Measurements from ENCODE around the gene COL6A2. TPM values are rescaled to one million over a fixed set of nuclear protein-coding genes. Genes with fewer than 3 reads are reported as not detected.

The COL6A2 gene
- total RNA-seq, 1 donor from 2014 or later: 1.2 TPM

DNA sequence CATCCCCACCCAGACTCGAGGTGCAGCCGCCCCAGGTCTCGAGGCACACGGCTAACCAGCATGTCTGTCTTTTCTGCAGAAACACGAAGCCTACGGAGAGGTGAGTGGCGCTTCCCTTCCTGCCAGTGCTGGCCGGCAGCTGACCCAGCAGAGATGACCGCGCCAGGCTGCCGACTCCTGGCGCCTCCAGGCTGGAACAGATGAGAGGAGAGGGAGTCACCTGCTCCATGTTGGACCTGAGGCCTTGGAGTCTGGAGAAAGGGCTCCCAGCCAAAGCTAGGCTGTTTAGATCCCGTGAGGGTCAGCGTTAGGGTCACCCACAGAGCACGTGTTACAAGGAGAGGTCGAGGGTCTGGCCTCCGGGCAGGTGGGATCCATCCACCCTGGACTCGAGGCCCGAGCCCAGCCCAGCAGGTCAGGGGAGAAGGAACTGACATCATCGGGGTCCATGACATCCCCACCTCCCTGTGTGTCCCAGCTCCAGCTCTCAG lies 14.9 kb downstream of the COL6A2 start:
- no peak for DNase-seq (ENCODE audit: low read depth, low spot score)

DNA sequence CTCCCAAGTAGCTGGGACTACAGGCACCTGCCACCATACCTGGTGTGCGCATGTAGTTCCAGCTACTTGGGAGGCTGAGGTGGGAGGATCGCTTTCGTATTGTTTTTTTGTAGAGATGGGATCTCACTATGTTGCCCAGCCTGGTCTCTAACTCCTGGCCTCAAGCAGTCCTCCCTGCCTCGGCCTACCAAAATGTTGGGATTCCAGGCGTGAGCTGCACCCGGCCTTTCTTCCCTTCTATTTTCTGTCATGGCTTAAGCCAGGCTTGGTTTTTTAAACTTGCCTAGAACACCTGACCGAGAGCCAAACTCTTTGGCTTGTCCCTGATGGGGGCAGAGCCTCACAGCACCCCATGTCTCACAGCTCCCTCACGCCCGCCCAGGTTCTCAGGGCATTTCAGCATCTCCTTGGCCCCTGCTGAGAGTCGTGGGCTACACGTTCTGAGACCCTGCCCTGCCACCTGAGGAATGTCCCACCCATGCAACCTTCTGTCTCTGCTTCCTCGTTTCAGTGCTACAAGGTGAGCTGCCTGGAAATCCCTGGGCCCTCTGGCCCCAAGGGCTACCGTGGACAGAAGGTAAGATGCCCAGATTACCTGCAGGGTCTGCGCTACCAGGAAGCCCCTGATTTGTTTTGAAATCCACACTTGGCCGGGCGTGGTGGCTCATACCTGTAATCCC lies 15.7 kb downstream of the COL6A2 start:
- no peak for DNase-seq (ENCODE audit: low read depth, low spot score)

DNA sequence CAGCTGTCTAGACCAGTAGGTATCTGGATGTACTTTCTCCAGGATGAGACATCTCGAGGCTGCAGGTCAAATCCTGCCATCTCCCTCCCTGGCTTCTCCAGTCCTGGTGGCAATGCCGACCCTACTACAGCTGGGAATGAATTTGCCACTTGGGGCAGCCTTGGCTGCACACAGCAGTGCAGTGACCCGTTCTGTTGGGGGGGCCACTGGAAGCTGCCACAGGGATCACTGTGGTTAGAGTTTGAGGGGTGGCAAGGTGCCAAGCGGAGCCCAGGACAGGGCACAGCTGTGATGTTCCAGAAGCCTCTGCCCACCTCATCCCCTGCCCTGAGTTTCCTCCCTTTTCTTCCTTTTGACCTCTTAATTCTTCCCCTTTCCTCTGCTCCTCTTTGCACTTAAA lies 17.1 kb downstream of the COL6A2 start:
- no peak for DNase-seq (ENCODE audit: low read depth, low spot score)

DNA sequence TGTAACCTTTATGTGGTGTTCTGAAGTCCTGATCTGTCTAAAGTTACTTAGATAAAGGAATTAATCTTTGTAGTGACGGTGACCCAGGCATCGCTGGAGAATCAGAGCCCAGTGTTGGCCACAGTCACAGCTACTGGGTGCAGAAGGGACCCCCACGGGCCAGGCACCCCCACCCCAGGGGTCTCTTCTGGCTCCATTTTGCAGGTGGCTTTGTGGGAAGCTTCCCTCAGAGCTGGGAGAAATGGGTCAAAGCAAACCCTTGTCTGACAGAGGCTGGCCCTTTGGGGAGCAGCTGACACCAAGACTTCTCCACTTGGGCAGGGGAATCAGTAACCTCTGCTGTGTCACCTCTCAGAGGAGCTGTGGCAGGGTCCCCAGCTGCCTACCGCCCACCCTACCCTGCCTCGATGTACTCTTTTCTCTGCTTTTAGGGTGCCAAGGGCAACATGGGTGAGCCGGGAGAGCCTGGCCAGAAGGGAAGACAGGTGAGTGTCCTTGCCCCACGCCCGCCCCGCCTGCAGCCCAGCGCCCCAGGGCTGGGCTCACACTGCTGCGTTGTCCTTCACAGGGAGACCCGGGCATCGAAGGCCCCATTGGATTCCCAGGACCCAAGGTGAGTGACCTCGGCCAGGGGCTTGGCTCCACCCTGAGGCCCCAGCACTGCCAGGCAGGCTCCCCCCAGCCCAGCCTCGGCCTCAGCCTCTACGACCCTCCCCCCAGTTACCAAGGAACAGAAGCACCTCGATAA lies 17.7 kb downstream of the COL6A2 start:
- no peak for DNase-seq (ENCODE audit: low read depth, low spot score)

DNA sequence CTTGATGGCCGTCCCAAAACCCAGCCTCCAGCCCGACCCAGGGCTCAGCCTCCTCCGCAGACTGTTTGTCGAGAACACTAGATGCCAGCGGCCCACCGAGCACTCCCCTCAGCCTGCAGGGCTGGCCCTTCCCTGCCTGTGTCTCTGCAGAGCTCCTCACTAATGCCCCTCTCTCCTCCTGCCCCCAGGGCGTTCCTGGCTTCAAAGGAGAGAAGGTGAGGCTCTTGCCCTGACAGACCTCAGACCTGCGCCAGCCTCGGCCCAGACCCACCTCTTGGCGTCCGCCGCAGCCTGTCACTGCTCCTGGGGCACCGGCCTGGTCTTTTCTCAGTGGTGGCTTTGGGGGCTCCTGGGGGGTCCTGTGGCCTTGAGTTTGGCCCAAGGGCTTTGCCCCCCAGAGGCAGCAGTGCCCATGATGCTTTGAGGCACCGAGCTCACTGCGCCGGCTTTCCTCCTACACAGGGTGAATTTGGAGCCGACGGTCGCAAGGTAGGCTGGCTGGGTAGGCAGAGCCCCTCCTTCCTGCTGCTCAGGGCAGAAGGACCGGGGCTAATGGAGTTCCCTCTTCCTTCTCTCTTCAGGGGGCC lies 18.4 kb downstream of the COL6A2 start:
- DNase-seq (ENCODE audit: low read depth, low spot score): no peak

DNA sequence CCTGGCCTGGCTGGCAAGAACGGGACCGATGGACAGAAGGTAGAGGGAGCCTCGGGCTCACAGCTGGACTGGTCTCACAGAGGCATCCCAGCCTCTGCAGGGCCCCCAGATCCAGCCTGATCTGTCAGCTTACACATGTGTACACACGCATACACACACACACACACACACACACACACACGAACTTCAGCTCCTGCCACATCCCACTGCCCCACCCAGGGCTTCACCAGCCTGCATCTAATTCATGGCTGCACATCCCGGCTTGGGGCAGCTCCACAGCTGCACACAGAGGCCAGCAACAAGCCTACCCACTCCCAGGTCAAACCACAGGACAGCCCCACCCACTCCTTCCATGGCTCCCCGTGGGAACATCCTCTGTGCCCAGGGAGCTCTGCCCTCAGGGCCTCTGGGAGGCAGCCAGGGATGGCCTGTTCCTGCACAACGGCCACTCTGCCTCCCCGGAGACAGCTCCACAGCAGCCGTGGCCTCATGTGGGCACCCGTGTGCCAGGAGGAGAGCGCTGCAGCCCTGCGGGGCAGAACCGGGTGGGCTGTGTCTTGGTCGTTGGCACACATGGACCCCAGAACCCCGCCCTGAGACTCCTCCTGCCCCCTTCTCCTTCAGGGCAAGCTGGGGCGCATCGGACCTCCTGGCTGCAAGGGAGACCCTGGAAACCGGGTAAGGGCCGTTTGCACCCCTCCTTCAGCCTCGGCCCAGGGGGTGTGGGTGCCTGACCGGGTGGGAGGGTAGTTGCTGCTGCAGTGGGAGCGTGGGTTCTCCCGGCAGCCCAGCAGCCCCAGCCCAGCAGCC lies 19.1 kb downstream of the COL6A2 start:
- no peak for DNase-seq (ENCODE audit: low read depth, low spot score)

DNA sequence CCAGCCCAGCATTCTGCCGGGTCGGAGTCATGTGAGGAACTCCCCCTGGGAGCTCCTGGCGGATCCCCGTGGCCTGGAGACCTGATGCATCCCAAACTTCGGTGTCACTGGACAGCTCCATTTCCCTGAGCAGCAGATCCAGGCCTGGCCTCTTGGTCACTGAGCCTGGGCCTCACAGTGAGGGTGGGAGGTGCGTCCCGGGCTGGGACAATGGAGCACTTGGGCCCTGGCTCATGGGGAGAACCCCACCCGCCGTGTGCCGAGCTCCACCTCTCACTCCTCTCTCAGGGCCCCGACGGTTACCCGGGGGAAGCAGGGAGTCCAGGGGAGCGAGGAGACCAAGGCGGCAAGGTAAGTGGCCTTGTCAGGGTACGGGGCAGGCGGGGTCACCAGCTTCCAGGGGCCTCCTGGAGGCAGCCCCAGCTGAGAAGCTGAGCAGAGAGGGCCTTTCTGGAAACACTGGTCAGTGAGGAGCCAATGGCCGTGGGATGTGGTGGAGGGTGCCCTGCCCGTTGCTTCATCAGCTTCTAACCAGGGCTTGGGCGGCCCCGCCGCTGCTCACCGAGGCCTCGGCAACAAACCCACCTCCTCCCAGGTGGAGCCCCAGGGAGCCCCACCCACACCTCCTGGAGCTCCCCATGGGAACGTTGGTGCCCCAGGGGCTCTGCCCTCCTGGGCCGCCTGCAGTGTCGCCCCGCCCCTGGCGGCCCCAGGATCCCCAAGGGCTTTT lies 19.8 kb downstream of the COL6A2 start:
- DNase-seq (ENCODE audit: low read depth, low spot score): no peak

DNA sequence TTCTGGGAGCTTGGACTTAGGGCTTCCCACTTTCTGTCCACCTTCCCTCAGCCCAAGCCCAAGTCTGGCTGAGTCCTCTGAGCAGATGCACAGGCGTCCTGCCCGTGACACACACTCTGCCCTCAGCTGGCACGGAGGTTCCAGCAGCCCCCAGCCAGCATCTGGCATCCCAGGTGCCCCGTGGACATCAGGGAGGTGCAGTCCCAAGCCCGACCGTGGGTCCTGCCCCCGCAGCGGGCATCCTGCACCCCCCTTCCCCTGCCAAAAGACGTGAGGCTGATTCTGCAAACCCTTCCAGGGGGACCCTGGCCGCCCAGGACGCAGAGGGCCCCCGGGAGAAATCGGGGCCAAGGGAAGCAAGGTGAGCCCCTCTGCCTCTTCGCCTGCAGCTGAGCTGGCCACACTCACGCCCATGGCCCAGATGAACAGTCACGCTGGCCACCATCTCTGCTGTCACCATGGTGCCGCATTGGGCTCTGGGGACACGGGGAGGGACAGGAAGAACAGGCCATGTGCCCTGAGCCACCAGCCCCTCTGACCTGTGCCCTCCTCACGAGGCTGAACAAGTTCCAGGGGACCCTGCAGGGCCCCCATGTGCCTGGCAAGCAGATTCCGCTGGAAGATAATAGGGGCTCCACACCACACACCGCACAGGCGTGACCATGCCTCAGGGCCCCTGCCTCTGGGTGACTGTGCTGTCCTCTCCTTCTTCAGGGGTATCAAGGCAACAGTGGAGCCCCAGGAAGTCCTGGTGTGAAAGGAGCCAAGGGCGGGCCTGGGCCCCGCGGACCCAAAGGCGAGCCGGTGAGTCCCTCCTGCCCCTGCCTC lies 20.6 kb downstream of the COL6A2 start:
- no peak for DNase-seq (ENCODE audit: low read depth, low spot score)

DNA sequence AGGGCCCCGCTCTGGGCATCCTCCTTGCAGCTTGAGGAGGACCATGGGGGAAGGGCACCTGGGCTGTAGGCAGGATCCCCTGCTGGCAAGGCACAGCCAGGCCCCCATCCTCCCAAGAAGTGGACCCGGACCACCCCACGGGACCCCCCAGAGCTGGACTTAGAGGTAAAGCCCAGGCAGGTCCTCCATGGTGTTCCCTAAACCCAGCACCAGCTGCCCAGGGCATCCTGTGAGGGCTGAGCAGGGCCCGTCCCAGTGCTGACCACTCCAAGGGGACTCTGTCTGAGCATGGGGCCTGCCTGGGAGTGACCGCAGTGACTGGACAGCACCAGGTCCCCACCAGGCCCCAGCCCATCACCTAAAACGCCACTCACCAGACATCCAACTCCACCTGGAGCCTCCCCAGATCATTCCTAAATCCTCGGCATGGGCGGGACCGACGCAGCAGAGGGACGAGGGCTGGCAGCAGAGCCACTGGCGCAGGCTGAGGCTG lies 21.3 kb downstream of the COL6A2 start:
- no peak for DNase-seq (ENCODE audit: low read depth, low spot score)

DNA sequence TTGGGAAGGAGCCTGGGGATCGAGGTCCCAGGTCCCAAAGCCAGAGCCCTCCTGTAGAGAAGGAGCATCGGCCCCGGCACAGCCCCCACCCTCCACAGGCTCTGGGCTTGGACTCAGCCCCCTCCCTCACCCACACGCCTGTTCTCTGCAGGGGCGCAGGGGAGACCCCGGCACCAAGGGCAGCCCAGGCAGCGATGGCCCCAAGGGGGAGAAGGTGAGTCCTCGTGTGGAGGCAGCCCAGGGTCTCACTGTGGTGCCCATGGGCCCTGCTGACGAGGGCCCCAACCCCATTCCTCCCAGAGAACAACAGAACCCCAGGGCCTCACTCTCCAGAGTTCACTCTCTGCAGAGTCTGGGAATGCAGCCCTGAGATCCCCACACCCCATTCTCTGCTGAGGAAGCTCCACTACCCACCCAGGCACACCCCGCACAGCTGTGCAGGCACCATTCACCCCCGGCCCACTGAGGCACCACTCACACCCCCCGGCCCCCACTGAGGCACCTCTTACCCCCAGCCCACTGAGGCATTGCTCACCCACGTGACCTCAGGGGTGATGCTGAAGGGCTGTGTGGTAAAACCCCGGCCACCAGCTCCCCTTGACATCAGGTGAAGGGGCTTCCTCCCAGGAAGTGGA lies 21.8 kb downstream of the COL6A2 start:
- DNase-seq (ENCODE audit: low read depth, low spot score): no peak

DNA sequence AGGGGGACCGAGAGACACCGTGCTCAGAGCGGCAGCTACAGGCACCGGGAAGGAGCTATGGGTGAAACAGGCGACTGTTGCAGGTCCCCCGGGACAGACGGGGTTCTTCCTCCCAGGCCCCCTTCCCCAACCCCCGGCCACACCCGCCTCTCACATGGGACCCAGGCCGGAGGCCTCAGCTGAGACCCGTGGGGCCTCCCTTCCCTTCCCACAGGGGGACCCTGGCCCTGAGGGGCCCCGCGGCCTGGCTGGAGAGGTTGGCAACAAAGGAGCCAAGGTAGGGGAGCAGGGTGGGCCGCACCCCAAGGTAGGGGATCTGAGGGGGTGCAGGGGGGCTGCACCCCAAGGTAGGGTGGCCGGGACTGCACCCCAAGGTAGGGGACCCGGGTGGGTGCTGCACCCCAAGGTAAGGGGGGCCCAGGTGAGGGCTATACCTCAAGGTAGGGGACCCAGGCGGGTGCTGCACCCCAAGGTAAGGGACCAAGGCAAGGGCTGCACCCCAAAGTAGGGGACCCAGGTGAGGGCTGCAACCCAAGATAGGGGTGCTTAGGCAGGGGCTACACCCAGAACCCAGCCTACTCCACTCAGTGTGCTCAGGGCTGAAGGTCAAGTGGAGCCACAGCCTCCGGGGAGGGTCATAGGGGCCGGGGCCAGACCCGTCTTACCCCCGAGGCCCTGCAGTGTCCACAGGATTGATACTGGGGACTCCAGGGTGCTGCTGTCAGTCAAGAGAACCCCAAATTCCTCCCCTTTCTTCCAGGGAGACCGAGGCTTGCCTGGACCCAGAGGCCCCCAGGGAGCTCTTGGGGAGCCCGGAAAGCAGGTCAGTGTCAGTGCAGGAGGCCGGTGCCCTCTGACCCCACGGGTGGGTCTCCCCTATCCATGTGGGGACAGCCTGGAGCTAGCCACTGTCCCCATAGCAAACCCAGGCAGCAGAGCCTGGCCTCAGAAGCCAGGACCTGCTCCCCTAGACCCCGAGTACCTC lies 22.7 kb downstream of the COL6A2 start:
- no peak for DNase-seq (ENCODE audit: low read depth, low spot score)

DNA sequence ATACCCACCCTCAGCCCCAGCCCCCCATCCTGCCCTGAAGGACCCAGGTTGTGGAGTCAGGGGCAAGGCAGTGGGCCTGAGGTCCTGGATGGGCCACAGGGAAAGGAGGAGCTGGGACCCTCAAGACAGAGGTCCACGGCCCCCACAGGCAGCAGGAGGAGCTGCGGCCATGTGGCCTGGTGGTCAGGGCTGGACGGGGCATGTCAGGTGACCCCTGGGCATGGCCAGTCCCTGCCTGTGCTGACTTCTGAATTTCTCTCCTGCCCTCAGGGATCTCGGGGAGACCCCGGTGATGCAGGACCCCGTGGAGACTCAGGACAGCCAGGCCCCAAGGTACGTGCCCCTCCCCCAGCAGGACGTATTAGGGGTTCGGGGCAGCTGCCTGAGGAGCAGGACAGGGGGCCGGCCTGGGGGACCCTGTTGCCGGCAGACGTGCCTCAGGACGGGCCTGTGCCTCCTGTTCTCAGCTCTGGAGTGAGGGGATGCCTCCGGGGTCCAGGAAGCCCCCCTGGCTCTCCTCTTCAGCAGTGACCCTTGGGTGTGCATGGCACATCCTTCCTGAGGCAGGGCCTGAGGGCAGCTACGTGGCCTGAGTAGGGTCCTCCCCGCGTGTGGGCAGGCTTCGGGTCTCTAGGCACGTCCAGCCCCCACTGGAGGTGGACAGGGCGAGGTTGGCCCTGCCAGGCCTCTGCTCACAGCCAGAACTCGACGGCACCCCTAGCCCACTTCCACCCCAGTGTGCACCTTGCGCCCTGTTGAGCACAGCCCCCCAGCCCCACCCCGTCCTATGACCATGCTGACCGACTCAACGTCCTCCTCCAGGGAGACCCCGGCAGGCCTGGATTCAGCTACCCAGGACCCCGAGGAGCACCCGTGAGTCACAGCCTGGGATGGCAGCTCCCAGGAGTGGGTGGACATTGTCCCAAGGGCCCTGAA lies 23.6 kb downstream of the COL6A2 start:
- DNase-seq (ENCODE audit: low read depth, low spot score): no peak

DNA sequence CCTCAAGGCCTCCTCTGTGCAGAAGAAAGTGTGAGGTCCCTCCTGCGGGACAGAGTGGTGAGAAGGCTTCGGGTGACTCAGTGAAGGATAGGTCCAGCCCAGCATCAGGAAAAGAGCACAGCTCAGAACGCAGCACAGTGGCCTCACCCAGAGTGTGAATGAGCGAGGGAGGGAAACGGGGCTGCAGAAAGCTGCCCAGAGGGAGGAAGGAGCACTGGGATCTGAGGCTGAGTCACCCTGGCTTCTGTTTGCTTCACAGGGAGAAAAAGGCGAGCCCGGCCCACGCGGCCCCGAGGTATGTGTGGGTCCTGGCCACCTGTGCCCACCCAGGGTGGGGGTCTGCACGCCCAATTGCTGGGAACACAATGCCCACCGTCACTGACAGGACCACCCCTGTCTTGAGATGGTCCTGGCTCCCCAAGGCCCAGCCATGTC lies 24.3 kb downstream of the COL6A2 start:
- DNase-seq (ENCODE audit: low read depth, low spot score): no peak

DNA sequence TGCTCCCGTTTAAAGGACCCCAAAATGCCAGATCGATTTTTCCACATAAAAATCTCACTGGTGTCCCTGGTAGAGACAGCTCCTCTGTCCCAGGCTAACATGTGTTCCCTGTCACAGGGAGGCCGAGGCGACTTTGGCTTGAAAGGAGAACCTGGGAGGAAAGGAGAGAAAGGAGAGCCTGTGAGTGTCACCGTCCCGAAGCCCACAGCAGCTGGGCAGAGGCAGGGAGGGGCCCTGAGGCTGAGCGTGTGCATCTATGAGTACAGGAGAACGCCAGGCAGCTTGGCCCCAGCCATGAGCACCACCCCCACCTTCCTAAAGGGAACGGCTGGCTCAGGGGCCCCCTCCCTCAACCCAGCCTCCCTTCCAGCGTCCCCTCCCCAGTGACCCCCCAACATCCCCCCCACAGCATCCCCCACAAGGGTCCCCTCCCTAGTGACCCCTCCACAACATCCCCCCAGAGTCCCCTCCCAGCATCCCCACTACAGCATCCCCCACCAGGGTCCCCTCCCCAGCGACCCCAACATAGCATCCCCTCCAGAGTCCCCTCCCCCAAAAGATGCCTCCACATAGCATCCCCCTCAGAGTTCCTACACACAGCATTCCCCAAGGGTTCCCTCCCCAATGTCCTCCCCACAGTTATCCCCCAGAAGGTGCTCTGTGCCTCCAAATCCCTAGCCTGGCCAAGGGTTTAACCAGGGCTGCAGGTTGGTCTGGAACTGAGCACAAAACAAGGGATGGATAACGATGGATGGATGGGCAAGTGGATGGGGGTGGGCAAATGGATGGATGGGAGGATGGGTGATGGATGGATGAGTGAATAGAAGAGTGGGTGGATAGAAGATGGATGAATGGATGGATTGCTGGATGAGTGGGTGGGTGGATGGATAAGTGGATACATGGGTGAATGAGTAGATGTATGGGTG lies 25.1 kb downstream of the COL6A2 start:
- DNase-seq (ENCODE audit: low read depth, low spot score): no peak

DNA sequence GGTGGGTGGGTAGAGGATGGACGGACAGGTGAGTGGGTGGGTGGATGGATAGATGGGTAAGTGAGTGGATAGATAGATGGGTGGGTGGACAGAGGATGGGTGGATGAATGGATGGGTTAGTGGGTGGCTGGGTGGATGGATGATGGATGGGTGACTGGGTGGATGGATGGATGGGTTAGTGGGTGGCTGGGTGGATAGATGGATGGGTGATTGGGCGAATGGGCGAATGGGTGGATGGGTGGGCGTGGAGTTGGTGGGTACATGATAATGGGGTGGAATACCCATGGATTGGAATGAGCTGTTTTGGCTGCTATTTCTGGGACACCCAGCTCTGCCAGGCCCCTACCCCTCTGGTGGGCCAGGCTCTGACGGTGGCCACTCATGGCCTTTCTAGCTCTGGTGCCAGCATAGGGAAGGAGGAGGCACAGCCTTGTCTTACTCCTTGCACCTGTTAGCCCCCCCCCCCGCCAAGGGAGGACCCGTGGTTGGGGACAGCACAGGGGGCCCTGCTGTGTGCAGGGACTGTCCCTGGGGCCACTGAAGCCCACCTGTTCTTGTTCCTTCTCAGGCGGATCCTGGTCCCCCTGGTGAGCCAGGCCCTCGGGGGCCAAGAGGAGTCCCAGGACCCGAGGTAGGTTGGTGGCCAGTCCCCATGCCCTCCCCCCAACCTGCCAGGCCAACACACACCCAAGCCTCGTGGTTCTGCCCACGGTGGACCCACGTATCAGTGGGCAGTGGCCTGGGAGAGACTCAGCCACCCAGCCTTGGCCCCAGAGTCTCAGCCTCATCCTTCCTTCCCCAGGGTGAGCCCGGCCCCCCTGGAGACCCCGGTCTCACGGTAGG lies 26.4 kb downstream of the COL6A2 start:
- no peak for DNase-seq (ENCODE audit: low read depth, low spot score)
